Measurements from ENCODE around the gene ZBTB8A.

- TF ChIP-seq CTCF (IDR thresholded peaks at IDR 0.05): no peak
- TF ChIP-seq POLR2A (IDR thresholded peaks at IDR 0.05): no peak
These were observed 83.8 kb downstream of the ZBTB8A start for GRCh38 chr1:32622806-32623681.

Measured in adrenal gland (tissue), 5 donors.